ENCODE results near the gene RHOG.
A peak's percentile ranks its signal among the peaks of the same experiment; 100 is the strongest.

The RHOG gene

GRCh38 chr11:3802011-3802790 lies 38.6 kb downstream of the RHOG start:
- TF ChIP-seq CTCF (IDR thresholded peaks at IDR 0.05; ENCODE audit: insufficient read depth, low read depth, low read length, missing control alignments), result no peak
- no peak overlapping the region for H3K4me3 ChIP-seq (ENCODE audit: low read length)
- no peak for DNase-seq (ENCODE audit: low read depth)

- TF ChIP-seq CTCF (IDR thresholded peaks at IDR 0.05; ENCODE audit: insufficient read depth, low read depth, low read length, missing control alignments), result no peak
- H3K4me3 ChIP-seq (ENCODE audit: low read length), result no peak overlapping the region
- no peak for DNase-seq (ENCODE audit: low read depth)
Measured at GRCh38 chr11:3799873-3800272, 40.9 kb downstream of the RHOG start.

GRCh38 chr11:3799143-3799542 lies 41.6 kb downstream of the RHOG start:
- no peak for TF ChIP-seq CTCF (IDR thresholded peaks at IDR 0.05; ENCODE audit: insufficient read depth, low read depth, low read length, missing control alignments)
- no peak for DNase-seq (ENCODE audit: low read depth)
- H3K4me3 ChIP-seq (ENCODE audit: low read length), result no peak overlapping the region

- DNase-seq (ENCODE audit: low read depth), result peak; percentile 100
- TF ChIP-seq CTCF (IDR thresholded peaks at IDR 0.05; ENCODE audit: insufficient read depth, low read depth, low read length, missing control alignments), result no peak
Measured at GRCh38 chr11:3797329-3798090, 43.2 kb downstream of the RHOG start, which contains the start of gene NUP98. Gene NUP98 (minus strand): TSS chr11:3797554. CDS start chr11:3782117, 15,437 bp downstream.

GRCh38 chr11:3796801-3797328 lies 43.9 kb downstream of the RHOG start:
- no peak for DNase-seq (ENCODE audit: low read depth)
- TF ChIP-seq CTCF (IDR thresholded peaks at IDR 0.05; ENCODE audit: insufficient read depth, low read depth, low read length, missing control alignments), result no peak
- peak overlapping the region; percentile 99 for H3K4me3 ChIP-seq (ENCODE audit: low read length)

More at GRCh38 chr11:3797329-3798090, 43.2 kb downstream of the RHOG start, which contains the start of gene NUP98:
- H3K4me3 ChIP-seq (ENCODE audit: low read length), result peak within 1 kb of the TSS; percentile 99

- DNase-seq (ENCODE audit: low read depth), result no peak
- no peak for TF ChIP-seq CTCF (IDR thresholded peaks at IDR 0.05; ENCODE audit: insufficient read depth, low read depth, low read length, missing control alignments)
- peak overlapping the region; percentile 99 for H3K4me3 ChIP-seq (ENCODE audit: low read length)
Measured at GRCh38 chr11:3796346-3796745, 44.4 kb downstream of the RHOG start.
